Measurements from ENCODE around the gene DGKG. TPM values are rescaled to one million over a fixed set of nuclear protein-coding genes. Genes with fewer than 3 reads are reported as not detected.

Gene DGKG
- 2.9 TPM for total RNA-seq

GRCh38 chr3:186361762-186362536 is at the start of gene DGKG:
Gene DGKG (minus strand): TSS chr3:186362234. CDS start chr3:186320459, 41,775 bp downstream.
- DNase-seq = no peak

DNA sequence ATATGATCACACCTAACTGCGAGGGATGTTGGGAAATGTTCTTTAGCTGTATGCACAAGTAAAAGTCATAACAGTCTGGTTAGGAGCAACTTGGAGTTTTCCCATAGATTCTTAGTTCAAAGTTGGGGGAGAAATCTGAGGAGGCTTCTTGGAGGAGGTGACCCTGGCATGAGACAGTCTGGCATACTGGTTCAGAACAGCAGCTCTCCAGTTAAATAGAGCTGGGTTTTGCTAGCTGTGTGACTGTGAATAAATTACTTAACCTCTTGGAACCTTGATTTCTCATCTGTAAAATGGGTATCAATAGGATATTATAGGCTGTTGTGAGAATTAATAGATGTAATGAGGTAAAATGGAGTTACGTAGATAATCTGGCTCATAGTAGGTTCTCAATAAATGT is 49.1 kb upstream of the DGKG start:
- no peak for DNase-seq

DNA sequence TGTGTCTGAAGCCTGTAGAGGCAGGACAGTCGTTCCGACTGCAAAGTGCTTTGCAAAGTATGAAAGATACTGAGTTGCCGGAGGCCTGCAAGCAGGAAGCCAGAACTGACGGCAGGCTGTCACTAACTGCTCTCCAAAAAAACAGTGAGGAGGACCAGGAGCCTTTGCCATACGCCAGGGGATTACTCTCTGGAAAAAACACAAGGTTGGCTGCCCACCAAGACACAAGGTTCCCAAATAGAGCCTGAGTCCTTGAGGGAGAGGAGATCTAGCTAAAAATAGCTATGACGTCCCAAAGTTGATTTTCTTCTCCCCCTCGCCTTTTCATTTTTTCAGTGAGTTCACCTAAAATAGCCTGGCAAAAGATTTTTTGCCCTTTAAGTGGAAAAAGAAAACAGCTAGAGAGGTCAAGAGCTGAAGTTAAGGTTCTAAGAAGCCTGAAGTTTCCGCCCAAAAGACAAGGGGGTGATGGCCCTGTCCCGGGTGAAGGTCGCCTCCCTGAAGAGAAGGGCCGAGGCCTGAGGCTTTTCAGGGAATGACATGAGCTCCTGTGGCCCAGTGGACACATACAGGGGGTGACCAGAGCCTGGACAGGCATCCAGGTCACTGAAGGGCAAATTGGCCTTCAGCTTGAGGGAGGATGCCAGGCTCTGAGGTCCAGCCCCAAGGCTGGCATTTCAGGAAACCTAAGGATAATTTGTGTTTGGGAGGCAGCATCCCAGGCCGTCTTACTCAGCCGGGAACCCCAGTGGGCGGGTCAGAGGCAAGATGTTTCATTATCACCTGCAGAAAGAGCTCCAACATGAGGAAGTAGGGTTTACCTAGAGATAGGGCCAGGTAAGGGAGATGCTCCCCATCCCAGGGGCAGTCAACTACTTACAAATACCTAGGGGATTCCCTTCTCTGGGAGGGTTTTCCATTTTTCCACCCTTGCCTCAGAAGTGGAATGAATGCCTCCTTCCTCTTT is 44.9 kb upstream of the DGKG start:
- DNase-seq = no peak

DNA sequence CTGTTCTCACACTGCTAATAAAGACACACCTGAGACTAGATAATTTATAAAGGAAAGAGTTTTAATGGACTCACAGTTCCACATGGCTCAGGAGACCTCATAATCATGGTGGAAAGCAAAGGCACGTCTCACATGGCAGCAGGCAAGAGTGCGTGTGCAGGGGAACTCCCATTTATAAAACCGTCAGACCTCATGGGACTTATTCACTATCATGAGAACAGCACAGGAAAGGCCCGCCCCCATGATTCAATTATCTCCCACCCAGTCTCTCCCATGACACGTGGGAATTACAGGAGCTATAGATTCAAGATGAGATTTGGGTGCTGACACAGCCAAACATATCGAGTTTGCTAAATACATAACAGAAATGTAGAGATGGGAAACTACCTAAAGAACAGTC is 39.5 kb upstream of the DGKG start:
- no peak for DNase-seq

GRCh38 chr3:186400662-186401061 is 38.6 kb upstream of the DGKG start:
- no peak for DNase-seq

GRCh38 chr3:186400026-186400425 is 38.0 kb upstream of the DGKG start:
- no peak for DNase-seq

- no peak for DNase-seq
Measured at GRCh38 chr3:186394566-186395217, 32.7 kb upstream of the DGKG start.

GRCh38 chr3:186386883-186387560 is 25.0 kb upstream of the DGKG start:
- no peak for DNase-seq

DNA sequence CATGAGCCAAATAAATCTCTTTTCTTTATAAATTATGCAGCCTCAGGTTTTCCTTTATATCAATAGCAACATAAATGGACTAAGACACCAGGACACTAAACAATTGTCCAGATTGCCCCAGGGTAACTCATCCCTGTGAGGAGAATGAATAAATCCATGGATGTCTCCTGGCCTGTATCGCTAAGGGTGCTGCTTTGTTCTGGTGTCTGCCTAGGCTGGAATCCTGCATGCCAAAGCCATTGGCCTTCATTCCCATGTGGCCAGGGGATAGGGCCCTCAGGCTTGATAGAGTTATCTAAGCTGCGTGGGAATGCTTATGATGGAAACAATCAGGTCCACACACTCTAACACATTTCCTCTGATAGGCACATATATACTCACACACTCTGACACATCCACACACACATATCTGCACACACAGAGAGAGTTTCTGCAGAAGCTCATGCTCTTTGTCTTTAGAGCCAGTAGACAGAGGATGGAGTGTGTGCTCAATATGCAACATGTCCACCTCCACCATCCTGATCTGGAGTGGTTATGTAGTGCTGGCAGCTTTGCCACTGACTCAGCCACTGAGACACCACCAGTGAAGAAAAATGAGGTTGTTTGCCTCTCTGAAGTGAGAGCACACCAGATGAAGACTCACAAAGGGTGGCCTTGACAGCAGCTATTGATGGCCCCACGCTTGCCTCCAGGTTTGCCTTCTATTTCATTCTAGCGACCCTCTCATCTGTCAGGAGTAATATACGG is 24.0 kb upstream of the DGKG start:
- DNase-seq = no peak

- no peak for DNase-seq
Measured at GRCh38 chr3:186383026-186383993, 21.3 kb upstream of the DGKG start.

GRCh38 chr3:186382217-186382885 is 20.3 kb upstream of the DGKG start:
- DNase-seq = no peak

- DNase-seq = no peak
Measured at GRCh38 chr3:186381424-186382216, 19.6 kb upstream of the DGKG start.

DNA sequence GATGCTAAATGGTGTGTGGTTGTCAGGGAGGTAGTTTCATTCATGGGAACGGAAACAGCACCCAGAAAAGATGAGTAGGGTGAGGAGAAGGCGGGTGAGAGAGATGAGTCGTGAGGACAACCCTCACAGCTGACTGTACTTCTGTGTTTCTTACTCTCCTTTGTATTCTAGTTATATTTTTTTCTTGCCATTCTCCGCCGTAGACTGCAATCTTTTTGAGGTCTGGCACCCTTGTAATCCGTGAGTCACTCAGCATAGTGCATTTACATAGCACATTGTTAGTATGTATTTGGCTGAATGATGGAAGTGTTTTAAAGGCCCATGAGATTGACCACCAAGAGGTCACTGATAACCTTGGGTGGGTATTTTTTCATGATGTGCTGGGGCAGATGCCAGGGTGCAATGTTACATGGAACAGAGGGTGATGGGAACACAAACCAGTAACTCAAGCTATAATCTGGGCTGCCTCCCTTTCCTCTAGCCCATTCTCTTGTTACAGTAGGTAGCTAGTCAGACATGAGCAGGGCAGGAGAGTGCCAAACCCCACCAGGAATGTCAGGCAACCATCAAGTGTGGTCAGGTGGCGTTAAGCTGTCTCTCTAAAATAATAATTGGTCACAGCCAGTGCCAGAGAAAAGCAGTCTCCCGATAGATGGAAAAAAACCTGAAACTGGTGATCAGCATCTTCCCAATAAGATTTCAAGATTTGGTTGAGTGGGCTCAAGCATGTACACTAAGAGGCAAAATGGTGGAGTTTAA is 18.8 kb upstream of the DGKG start:
- no peak for DNase-seq

DNA sequence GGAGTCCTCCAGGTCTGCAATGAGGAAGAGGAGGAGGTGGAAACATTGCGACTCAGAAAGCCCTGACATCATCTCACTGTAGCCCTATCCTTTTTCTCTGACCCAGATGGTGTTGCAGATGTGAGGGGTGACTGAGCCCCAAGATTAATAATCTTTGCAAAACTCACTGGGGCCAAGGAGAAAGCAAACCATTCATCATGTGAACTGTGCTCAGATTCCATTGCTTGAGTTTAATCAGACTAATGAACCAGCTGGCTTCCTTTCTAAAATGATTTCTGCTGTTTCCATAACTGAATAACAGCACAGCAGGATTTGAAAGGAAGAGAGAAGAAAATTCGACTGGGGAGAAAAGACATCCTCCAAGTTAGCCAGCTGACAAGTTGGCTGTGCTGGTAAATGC is 13.4 kb upstream of the DGKG start:
- DNase-seq = no peak

- no peak for DNase-seq
Measured at GRCh38 chr3:186374376-186374775, 12.3 kb upstream of the DGKG start.

GRCh38 chr3:186369217-186369616 is 7.2 kb upstream of the DGKG start:
- no peak for DNase-seq

DNA sequence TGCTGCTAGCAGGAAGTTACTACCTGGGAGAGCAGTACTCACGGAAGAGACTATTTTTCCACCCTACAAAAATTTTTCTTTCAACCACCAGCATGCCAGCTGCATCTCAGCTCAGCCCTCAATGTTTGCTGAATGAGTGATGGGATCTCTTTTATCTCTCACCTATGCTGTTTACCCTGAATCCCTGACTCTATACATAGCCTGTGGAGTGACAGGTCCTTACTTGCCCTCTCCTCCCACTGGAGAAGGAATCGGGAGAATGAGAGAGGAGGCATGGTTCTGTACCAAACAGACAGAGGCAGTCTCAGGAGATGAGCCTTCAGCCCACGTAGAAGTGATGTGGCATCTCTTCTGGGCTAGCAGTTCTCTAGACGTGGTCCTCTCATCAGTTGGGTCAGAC is 6.7 kb upstream of the DGKG start:
- DNase-seq = no peak

- DNase-seq = no peak
Measured at GRCh38 chr3:186368176-186368575, 6.1 kb upstream of the DGKG start.

All from skin of body (tissue), 2 donors.